ENCODE measurements around the gene HOXB8.

HOXB8 gene

GRCh38 chr17:48575673-48576478, 39.2 kb downstream of the HOXB8 start:
- H3K4me3 ChIP-seq (ENCODE audit: low read length in 2 of 2): peak overlapping the region in 1 of 2 donors; percentile 38
- no peaks in the 10 kb centered on the region for H3K9me3 ChIP-seq (ENCODE audit: control insufficient read depth in 2 of 2, low read length in 2 of 2)
- H3K36me3 ChIP-seq (ENCODE audit: control insufficient read depth in 2 of 2, insufficient read depth in 2 of 2, low read length in 2 of 2): peaks cover 6 to 7% of the 10 kb centered on the region in 2 donors
- H3K27ac ChIP-seq (ENCODE audit: low read depth in 2 of 2, low read length in 2 of 2): peak overlapping the region; percentile 85 to 86
- H3K4me1 ChIP-seq (ENCODE audit: control insufficient read depth in 2 of 2, insufficient read depth in 2 of 2, low read length in 2 of 2): peaks cover 34 to 37% of the 10 kb centered on the region in 2 donors
- H3K9ac ChIP-seq (ENCODE audit: low read depth in 1 of 2, low read length in 2 of 2): no peak overlapping the region
- peaks cover 0 to 2% of the 10 kb centered on the region in 2 donors for H3K27me3 ChIP-seq (ENCODE audit: control insufficient read depth in 2 of 2, insufficient read depth in 2 of 2, low read length in 2 of 2)

GRCh38 chr17:48575066-48575582, 40.0 kb downstream of the HOXB8 start:
- Histone ChIP-seq H3K4me3 (ENCODE audit: low read length in 2 of 2) (peak overlapping the region in 1 of 2 donors; percentile 32), H3K36me3 (ENCODE audit: control insufficient read depth in 2 of 2, insufficient read depth in 2 of 2, low read length in 2 of 2) (peaks cover 6 to 7% of the 10 kb centered on the region in 2 donors), H3K9me3 (ENCODE audit: control insufficient read depth in 2 of 2, low read length in 2 of 2) (no peaks in the 10 kb centered on the region), H3K9ac (ENCODE audit: low read depth in 1 of 2, low read length in 2 of 2) (no peak overlapping the region), H3K4me1 (ENCODE audit: control insufficient read depth in 2 of 2, insufficient read depth in 2 of 2, low read length in 2 of 2) (peaks cover 30 to 36% of the 10 kb centered on the region in 2 donors), H3K27ac (ENCODE audit: low read depth in 2 of 2, low read length in 2 of 2) (peak overlapping the region; percentile 63 to 86), H3K27me3 (ENCODE audit: control insufficient read depth in 2 of 2, insufficient read depth in 2 of 2, low read length in 2 of 2) (peaks cover 0 to 2% of the 10 kb centered on the region in 2 donors)

GRCh38 chr17:48574505-48575065, 40.5 kb downstream of the HOXB8 start:
- H3K27ac ChIP-seq (ENCODE audit: low read depth in 2 of 2, low read length in 2 of 2): peak overlapping the region; percentile 63 to 86
- peak overlapping the region in 1 of 2 donors; percentile 32 for H3K4me3 ChIP-seq (ENCODE audit: low read length in 2 of 2)
- peaks cover 30 to 37% of the 10 kb centered on the region in 2 donors for H3K4me1 ChIP-seq (ENCODE audit: control insufficient read depth in 2 of 2, insufficient read depth in 2 of 2, low read length in 2 of 2)
- no peaks in the 10 kb centered on the region for H3K9me3 ChIP-seq (ENCODE audit: control insufficient read depth in 2 of 2, low read length in 2 of 2)
- peak overlapping the region; percentile 9 to 47 for H3K9ac ChIP-seq (ENCODE audit: low read depth in 1 of 2, low read length in 2 of 2)
- H3K36me3 ChIP-seq (ENCODE audit: control insufficient read depth in 2 of 2, insufficient read depth in 2 of 2, low read length in 2 of 2): peaks cover 6 to 7% of the 10 kb centered on the region in 2 donors
- H3K27me3 ChIP-seq (ENCODE audit: control insufficient read depth in 2 of 2, insufficient read depth in 2 of 2, low read length in 2 of 2): no peaks in the 10 kb centered on the region

GRCh38 chr17:48571826-48572417, 43.2 kb downstream of the HOXB8 start:
- Histone ChIP-seq H3K27ac (ENCODE audit: low read depth in 2 of 2, low read length in 2 of 2) (peak overlapping the region; percentile 69 to 77), H3K4me1 (ENCODE audit: control insufficient read depth in 2 of 2, insufficient read depth in 2 of 2, low read length in 2 of 2) (peaks cover 32 to 35% of the 10 kb centered on the region in 2 donors), H3K36me3 (ENCODE audit: control insufficient read depth in 2 of 2, insufficient read depth in 2 of 2, low read length in 2 of 2) (peaks cover 6 to 7% of the 10 kb centered on the region in 2 donors), H3K9me3 (ENCODE audit: control insufficient read depth in 2 of 2, low read length in 2 of 2) (no peaks in the 10 kb centered on the region), H3K27me3 (ENCODE audit: control insufficient read depth in 2 of 2, insufficient read depth in 2 of 2, low read length in 2 of 2) (peaks cover 0 to 3% of the 10 kb centered on the region in 2 donors), H3K9ac (ENCODE audit: low read depth in 1 of 2, low read length in 2 of 2) (peak overlapping the region; percentile 20 to 62), H3K4me3 (ENCODE audit: low read length in 2 of 2) (peak overlapping the region in 1 of 2 donors; percentile 8)

GRCh38 chr17:48571024-48571818, 43.9 kb downstream of the HOXB8 start:
- no peaks in the 10 kb centered on the region for H3K9me3 ChIP-seq (ENCODE audit: control insufficient read depth in 2 of 2, low read length in 2 of 2)
- peak overlapping the region; percentile 69 to 77 for H3K27ac ChIP-seq (ENCODE audit: low read depth in 2 of 2, low read length in 2 of 2)
- peaks cover 36 to 40% of the 10 kb centered on the region in 2 donors for H3K4me1 ChIP-seq (ENCODE audit: control insufficient read depth in 2 of 2, insufficient read depth in 2 of 2, low read length in 2 of 2)
- H3K4me3 ChIP-seq (ENCODE audit: low read length in 2 of 2): peak overlapping the region; percentile 8 to 17
- H3K9ac ChIP-seq (ENCODE audit: low read depth in 1 of 2, low read length in 2 of 2): peak overlapping the region; percentile 20 to 62
- peaks cover 0 to 3% of the 10 kb centered on the region in 2 donors for H3K27me3 ChIP-seq (ENCODE audit: control insufficient read depth in 2 of 2, insufficient read depth in 2 of 2, low read length in 2 of 2)
- peaks cover 6 to 7% of the 10 kb centered on the region in 2 donors for H3K36me3 ChIP-seq (ENCODE audit: control insufficient read depth in 2 of 2, insufficient read depth in 2 of 2, low read length in 2 of 2)

- peak overlapping the region; percentile 6 to 19 for H3K4me3 ChIP-seq (ENCODE audit: low read length in 2 of 2)
- H3K9me3 ChIP-seq (ENCODE audit: control insufficient read depth in 2 of 2, low read length in 2 of 2): no peaks in the 10 kb centered on the region
- H3K9ac ChIP-seq (ENCODE audit: low read depth in 1 of 2, low read length in 2 of 2): peak overlapping the region in 1 of 2 donors; percentile 62
- peaks cover 31 to 33% of the 10 kb centered on the region in 2 donors for H3K4me1 ChIP-seq (ENCODE audit: control insufficient read depth in 2 of 2, insufficient read depth in 2 of 2, low read length in 2 of 2)
- peak overlapping the region; percentile 69 to 77 for H3K27ac ChIP-seq (ENCODE audit: low read depth in 2 of 2, low read length in 2 of 2)
- H3K27me3 ChIP-seq (ENCODE audit: control insufficient read depth in 2 of 2, insufficient read depth in 2 of 2, low read length in 2 of 2): peaks cover 0 to 3% of the 10 kb centered on the region in 2 donors
- H3K36me3 ChIP-seq (ENCODE audit: control insufficient read depth in 2 of 2, insufficient read depth in 2 of 2, low read length in 2 of 2): peaks cover 7 to 9% of the 10 kb centered on the region in 2 donors
These were observed 44.6 kb downstream of the HOXB8 start for GRCh38 chr17:48570325-48571023.

GRCh38 chr17:48569674-48570324, 45.3 kb downstream of the HOXB8 start:
- Histone ChIP-seq H3K9me3 (ENCODE audit: control insufficient read depth in 2 of 2, low read length in 2 of 2) (no peaks in the 10 kb centered on the region), H3K36me3 (ENCODE audit: control insufficient read depth in 2 of 2, insufficient read depth in 2 of 2, low read length in 2 of 2) (peaks cover 7 to 10% of the 10 kb centered on the region in 2 donors), H3K4me1 (ENCODE audit: control insufficient read depth in 2 of 2, insufficient read depth in 2 of 2, low read length in 2 of 2) (peaks cover 34% of the 10 kb centered on the region in 2 donors), H3K4me3 (ENCODE audit: low read length in 2 of 2) (peak overlapping the region in 1 of 2 donors; percentile 6), H3K9ac (ENCODE audit: low read depth in 1 of 2, low read length in 2 of 2) (peak overlapping the region in 1 of 2 donors; percentile 28), H3K27me3 (ENCODE audit: control insufficient read depth in 2 of 2, insufficient read depth in 2 of 2, low read length in 2 of 2) (peaks cover 0 to 3% of the 10 kb centered on the region in 2 donors), H3K27ac (ENCODE audit: low read depth in 2 of 2, low read length in 2 of 2) (peak overlapping the region; percentile 69 to 77)

GRCh38 chr17:48569240-48569582, 45.9 kb downstream of the HOXB8 start:
- H3K36me3 ChIP-seq (ENCODE audit: control insufficient read depth in 2 of 2, insufficient read depth in 2 of 2, low read length in 2 of 2): peaks cover 7 to 13% of the 10 kb centered on the region in 2 donors
- H3K9ac ChIP-seq (ENCODE audit: low read depth in 1 of 2, low read length in 2 of 2): no peak overlapping the region
- no peaks in the 10 kb centered on the region for H3K9me3 ChIP-seq (ENCODE audit: control insufficient read depth in 2 of 2, low read length in 2 of 2)
- H3K4me3 ChIP-seq (ENCODE audit: low read length in 2 of 2): peak overlapping the region in 1 of 2 donors; percentile 15
- peaks cover 0 to 3% of the 10 kb centered on the region in 2 donors for H3K27me3 ChIP-seq (ENCODE audit: control insufficient read depth in 2 of 2, insufficient read depth in 2 of 2, low read length in 2 of 2)
- H3K27ac ChIP-seq (ENCODE audit: low read depth in 2 of 2, low read length in 2 of 2): no peak overlapping the region
- H3K4me1 ChIP-seq (ENCODE audit: control insufficient read depth in 2 of 2, insufficient read depth in 2 of 2, low read length in 2 of 2): peaks cover 34 to 38% of the 10 kb centered on the region in 2 donors

Measured in mucosa of rectum (tissue), 2 donors.